ENCODE data around the gene LHFPL6.

DNA sequence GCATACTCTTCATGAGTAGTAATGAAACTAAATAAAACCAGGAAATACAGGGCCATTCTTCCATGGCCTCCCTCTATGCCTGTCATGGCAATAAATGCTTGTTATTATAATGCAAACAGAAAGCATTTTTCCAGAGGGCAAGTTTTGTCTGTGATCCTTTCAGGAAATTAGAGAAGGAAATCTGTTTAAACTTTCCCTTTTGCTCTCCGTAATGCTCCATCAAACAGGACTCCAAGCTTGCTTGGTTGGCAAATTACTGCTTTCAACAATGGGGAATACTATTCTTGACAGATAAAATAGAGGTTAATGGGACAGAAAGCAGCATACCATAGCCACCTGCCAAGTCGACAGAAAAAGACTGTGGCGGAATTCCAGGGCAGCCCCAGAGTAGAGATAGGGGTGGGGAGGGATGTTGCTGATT, 252.5 kb downstream of the LHFPL6 start:
- TF ChIP-seq POLR2AphosphoS2 (IDR thresholded peaks at IDR 0.05; ENCODE audit: low read depth, low read length) (no peak), EZH2 (IDR thresholded peaks at IDR 0.05; ENCODE audit: borderline replicate concordance, control insufficient read depth, low read depth, low read length) (no peak), CHD2 (IDR thresholded peaks at IDR 0.05; ENCODE audit: borderline replicate concordance, low read depth, low read length) (no peak), CREB1 (IDR thresholded peaks at IDR 0.05; ENCODE audit: low read depth) (no peak)
